ENCODE results near the gene GAN.

DNA sequence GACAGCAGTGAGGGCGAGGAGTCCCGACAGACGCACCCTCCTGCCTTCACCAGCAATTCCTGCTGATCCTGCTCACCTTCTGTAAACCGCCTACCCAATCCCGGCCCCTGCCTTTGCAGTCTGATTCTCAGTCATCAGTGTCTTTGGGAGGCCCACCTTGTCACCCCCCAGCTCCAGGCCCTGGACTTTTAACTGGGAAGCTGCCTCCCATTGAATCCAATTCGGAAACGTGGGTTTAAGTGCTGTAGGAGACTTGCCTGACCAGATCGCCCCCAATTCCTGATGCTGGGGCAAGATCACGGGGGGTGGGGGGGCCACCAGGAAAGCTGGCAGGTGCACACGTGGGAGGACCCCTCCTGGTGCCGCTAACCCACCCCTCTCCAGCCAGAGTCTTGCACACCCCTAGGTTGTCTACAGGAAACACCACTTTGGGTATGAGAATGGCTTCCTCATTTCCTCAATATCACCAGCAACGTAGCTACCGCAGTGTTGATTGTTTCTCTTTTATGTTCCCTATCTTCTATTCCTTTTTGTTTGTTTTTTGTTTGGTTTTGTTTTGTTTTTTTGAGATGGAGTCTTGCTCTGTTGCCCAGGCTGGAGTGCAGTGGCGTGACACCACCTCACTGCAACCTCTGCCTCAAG, 83.2 kb downstream of the GAN start:
- TF ChIP-seq, protein P1, sequence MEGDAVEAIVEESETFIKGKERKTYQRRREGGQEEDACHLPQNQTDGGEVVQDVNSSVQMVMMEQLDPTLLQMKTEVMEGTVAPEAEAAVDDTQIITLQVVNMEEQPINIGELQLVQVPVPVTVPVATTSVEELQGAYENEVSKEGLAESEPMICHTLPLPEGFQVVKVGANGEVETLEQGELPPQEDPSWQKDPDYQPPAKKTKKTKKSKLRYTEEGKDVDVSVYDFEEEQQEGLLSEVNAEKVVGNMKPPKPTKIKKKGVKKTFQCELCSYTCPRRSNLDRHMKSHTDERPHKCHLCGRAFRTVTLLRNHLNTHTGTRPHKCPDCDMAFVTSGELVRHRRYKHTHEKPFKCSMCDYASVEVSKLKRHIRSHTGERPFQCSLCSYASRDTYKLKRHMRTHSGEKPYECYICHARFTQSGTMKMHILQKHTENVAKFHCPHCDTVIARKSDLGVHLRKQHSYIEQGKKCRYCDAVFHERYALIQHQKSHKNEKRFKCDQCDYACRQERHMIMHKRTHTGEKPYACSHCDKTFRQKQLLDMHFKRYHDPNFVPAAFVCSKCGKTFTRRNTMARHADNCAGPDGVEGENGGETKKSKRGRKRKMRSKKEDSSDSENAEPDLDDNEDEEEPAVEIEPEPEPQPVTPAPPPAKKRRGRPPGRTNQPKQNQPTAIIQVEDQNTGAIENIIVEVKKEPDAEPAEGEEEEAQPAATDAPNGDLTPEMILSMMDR (IDR thresholded peaks at IDR 0.05), result no peak
- TF ChIP-seq EP300 (IDR thresholded peaks at IDR 0.05) (no peak), POLR2A (IDR thresholded peaks at IDR 0.05; ENCODE audit: low read depth) (no peak), POLR2AphosphoS5 (IDR thresholded peaks at IDR 0.05) (no peak)

Measured in esophagus muscularis mucosa (tissue), 4 donors.